Hematopoietic multipotent progenitor cell treated with erythropoietin and hydrocortisone succinate and interleukin-3 and kit ligand, for 8 days (in vitro differentiated cells): Measurements from ENCODE around the gene TATDN2.
"Not testable (repeated sequence)": the region's sequence is repeated elsewhere in the genome, so short reads cannot be mapped to it uniquely, and the experiment has no call there.

Experiments
- DNase-seq: peaks from one replicate; pipeline ENCODE4 v3.0.0-alpha.2; 2015

TATDN2 gene

DNA sequence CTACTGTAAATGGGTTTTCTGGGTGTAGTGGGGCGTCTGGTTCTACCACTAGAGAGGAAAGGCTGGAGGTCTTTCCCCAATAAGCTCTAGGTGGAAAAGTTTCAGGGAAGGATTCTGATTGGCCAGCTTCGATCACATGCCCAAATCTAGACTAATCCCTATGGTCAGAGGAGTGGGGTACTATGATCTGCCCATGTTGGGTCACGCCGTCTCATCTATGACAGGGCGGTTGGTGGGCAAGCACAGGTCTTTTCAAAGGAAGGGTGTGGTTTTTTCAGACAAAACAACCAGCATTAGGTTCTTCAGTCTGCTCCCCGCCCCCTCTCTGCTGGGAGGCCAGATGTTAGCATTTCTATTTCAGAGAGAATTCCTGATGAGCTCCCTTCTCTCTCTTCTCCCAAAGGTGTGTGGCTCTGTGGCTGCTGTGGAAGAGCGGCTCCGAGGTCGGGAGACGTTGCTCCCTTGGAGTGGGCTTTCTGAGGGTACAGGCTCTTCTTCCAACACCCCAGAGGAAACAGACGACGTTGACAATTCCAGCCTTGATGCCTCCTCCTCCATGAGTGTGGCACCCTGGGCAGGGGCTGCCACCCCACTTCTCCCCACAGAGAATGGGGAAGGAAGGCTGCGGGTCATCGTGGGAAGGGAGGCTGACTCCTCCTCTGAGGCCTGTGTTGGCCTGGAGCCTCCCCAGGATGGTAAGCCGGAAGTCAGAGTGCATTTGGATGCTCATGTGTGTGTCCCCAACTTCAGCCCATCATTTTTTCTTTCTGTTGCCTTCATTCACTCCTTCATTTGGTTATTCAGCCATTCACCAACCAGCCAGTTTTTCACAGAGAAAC is 9.7 kb upstream of the TATDN2 start:
- DNase-seq, result peak; percentile 45

DNA sequence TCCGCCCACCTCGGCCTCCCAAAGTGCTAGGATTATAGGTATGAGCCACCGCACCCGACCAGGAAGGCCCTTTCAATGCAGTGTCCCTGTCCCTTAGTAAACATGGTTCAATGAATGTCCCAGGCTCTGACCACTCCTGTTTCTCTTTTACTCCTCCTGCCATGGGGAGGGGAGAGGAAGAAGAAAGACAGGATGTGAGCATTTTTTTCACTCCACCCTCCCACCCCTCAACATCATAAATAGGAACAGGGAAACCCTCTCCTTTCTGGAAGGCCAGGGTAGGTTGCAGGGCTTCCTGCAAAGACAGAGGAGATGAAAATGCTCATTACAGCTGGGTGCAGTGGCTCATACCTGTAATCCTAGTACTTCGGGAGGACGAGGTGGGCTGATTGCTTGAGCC is 7.5 kb upstream of the TATDN2 start:
- no peak for DNase-seq

DNA sequence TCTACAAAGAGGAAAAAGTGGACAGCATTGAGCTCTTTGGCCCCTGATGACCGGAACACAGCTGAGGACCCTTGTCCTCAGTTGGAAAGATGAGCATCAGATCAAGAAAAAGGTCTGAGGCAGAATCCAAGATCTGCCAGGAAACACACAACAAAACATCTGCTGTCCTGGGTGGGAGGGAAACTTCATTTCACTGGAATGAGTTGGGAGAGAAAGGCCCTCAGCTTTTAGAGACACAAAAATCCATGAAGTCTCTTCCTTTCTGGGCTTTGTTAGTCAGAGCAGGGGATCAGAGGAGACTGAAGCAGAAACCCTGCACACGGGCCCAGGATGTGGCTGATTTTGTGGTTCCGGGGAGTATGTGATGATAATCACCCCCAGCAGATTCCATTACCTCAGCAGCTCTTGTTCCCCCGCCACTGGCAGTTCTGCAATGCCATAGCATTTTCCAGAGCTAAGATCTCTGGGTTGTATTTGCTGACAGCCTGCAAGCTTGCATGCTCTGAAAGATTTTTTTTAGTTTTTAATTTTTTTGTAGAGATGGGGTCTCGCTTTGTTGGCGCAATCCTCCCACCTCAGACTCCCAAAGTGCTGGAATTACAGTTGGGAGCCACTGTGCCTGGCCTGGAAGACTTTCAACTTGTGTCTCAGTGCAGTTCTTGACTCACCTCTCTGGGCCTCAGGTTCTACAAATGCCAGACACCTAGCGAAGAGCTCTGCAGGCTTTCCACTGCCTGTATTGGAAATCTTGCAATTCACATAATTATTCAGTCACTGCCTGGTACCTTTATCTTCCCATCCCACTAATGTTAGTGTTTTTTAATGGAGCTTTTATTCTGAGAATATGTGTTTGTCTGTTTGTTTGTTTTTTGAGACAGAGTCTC is 5.8 kb upstream of the TATDN2 start:
- peak; percentile 73 for DNase-seq

GRCh38 chr3:10244009-10244408 is 4.2 kb upstream of the TATDN2 start:
- no peak for DNase-seq

- DNase-seq, result no peak
These were observed 3.1 kb upstream of the TATDN2 start for GRCh38 chr3:10245081-10245712.

DNA sequence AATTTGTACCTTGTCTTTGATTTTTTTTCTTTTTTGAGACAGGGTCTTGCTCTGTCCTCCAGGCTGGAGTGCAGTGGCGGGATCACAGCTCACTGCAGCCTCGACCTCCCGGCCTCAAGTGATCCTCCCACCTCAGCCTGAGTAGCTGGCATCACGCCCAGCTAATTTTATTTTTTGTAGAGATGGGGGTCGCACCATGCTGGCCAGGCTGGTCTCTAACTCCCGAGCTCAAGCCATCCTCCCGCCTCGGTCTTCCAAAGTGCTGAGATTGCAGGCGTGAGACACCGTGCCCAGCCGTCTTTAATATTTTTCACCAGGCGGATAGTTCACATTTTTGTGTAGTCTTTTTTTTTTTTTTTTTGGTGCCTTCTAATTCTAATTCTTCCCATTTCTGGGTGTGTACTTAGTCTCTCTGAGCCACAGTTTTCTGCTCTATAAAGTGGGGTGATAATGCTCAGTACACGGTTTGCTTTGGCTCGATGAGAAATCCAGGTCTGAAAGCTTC is 528 bp upstream of the TATDN2 start:
- DNase-seq, result no peak

- peak; percentile 61 for DNase-seq
These were observed 907 bp downstream of the TATDN2 start for GRCh38 chr3:10248984-10249748.

- DNase-seq, result no peak
These were observed 1.6 kb downstream of the TATDN2 start for GRCh38 chr3:10249833-10250232.

GRCh38 chr3:10251006-10251405 is 2.7 kb downstream of the TATDN2 start:
- no peak for DNase-seq

- no peak for DNase-seq
These were observed 5.5 kb downstream of the TATDN2 start for GRCh38 chr3:10253731-10254130.

DNA sequence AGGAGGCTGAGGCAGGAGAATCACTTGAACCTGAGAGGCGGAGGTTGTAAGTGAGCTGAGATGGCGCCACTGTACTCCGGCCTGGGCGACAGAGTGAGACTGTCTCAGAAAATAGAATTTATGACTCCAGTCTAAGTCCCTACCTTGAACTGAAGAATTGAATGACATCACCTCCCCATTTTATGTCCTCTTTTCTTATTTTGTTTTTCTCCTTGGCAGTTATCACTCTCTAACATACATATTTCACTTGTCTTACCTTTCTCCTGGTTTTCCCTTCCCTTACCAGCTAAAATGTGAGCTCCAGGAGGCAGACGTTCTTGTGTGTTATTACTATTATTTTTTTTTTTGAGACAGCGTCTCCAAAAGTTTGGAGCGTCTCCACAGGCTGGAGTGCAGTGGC is 7.6 kb downstream of the TATDN2 start:
- no peak for DNase-seq

DNA sequence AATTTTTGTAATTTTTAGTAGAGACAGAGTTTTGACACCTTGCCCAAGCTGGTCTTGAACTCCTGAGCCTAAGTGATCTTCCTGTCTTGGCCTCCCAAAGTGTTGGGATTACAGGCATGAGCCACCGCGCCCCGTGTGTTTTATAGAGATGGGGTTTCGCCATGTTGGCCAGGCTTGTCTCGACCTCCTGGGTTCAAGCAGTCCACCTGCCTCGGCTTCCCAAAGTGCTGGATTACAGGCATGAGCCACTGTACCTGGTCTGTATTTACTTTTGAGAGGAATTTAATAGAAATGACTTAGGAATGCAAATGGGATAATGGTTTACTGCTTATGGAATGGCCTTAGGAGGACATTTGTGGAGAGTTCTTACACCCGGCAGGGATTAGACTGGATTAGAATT is 10.8 kb downstream of the TATDN2 start:
- DNase-seq, result no peak

DNA sequence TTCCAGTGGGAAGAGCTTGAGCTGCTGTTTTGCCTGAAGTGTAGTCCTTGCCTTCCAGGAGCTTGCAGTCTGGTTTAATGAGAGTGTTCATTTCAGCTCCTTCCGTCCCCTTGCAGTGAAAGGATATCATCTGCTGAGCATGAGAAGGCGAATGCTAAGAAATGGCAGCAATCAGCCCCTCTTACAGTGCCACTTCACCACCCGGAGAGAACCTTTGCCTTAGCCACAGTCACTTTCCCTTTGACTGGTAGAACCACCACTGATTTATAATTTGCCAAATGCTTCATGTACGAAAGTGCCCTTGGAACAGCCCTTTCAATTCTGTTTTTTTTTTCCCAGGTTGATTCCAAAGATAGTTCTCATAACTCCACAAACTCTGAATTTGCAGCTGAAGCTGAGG is 11.5 kb downstream of the TATDN2 start:
- DNase-seq, result no peak

DNA sequence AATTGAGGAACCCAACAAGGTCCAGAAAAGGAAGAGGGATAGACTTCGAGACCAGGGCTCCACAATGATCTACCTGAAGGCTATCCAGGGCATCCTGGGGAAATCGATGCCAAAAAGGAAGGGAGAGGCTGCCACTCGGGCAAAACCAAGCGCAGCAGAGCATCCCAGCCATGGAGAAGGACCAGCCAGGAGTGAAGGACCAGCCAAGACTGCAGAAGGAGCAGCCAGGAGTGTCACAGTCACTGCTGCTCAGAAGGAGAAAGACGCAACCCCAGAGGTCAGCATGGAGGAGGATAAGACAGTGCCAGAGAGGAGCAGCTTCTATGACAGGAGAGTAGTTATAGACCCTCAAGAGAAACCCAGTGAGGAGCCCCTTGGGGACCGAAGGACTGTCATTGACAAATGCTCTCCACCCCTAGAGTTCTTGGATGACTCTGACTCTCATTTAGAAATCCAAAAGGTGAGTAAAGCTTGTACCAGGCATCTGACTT is 12.0 kb downstream of the TATDN2 start:
- DNase-seq, result no peak

GRCh38 chr3:10262027-10262426 is 13.8 kb downstream of the TATDN2 start:
- no peak for DNase-seq

- DNase-seq, result peak; percentile 58
These were observed 15.5 kb downstream of the TATDN2 start for GRCh38 chr3:10263646-10264363.

DNA sequence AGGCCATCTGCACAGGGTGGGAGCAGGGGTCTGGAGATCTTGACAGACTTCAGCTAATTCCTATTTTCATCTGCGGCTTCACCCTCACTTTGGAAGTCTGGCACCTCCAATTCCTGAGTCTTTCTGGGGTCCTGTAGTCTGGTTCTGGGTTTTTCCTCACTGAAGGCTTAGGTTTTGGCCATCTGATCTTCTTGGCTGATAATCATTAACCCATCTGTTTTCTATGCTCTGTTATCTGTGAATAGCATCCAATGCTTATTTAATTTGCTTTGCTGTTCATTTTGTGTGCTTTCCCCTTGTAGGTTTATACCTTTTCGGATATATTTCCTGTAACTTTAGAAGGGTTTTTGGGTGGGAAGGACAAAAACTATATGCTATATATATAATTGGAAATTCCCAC is 17.6 kb downstream of the TATDN2 start:
- DNase-seq, result no peak

DNA sequence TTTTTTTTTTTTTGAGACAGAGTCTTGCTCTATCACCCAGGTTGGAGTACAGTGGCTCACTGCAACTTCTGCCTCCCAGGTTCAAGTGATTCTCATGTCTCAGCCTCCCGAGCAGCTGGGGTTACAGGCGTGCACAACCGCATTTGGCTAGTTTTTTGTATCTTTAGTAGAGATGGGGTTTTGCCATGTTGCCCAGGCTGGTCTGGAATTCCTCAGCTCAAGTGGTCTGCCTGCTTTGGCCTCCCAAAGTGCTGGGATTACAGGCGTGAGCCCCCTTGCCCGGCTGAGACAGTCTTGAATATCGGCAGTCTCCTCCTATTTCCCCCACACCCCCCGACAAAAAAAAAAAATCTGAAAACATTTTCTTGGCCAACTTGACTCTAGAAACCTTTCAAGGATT is 18.7 kb downstream of the TATDN2 start:
- not testable (repeated sequence) for DNase-seq

GRCh38 chr3:10268116-10268515 is 19.9 kb downstream of the TATDN2 start:
- DNase-seq, result no peak

DNA sequence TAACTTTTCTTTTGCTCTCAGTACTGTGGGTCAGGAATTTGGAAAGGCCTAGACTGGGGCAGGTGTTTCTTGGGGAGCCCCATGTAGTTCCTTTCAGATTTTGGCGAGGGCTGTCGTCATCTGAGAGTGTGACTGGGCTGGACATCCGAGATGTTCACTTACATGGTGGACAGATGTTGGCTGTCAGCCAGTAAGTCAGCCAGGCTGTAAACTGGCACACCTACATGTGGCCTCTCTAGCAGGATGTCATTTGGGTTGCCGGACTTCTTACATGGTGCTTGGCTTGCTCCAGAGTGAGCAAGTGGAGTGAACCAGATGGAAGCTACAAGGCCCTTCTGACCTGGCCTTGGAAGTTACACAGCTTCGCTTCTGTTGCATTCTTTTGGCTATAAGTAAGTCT is 20.7 kb downstream of the TATDN2 start:
- no peak for DNase-seq

DNA sequence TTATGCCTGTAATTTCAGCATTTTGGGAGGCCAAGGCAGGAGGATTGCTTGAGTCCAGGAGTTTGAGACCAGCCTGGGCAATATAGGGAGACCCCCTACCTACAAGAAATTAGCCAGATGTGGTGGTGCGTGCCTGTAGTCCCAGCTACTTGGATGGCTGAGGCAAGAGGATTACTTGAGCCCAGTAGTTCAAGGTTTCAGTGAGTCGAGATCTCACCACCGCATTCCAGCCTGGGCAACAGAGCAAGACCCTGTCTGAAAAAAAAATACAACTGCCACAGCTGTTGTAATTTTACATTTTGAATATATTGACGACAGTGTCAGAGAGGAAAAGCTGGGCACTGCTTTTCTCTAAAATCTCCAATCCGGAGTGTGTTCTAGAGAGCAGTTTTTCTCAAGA is 21.2 kb downstream of the TATDN2 start:
- DNase-seq, result no peak

GRCh38 chr3:10272476-10272875 is 24.2 kb downstream of the TATDN2 start:
- not testable (repeated sequence) for DNase-seq
